ENCODE measurements around the gene AOC3. TPM values are rescaled to one million over a fixed set of nuclear protein-coding genes. Genes with fewer than 3 reads are reported as not detected.
A peak's percentile ranks its signal among the peaks of the same experiment; 100 is the strongest.

AOC3 gene
- total and polyA plus RNA-seq, 2 of the 13 experiments (the other 11 are each of a cell fraction or from before 2014, with no cell fraction given): 8.7 to 51.7 TPM

DNA sequence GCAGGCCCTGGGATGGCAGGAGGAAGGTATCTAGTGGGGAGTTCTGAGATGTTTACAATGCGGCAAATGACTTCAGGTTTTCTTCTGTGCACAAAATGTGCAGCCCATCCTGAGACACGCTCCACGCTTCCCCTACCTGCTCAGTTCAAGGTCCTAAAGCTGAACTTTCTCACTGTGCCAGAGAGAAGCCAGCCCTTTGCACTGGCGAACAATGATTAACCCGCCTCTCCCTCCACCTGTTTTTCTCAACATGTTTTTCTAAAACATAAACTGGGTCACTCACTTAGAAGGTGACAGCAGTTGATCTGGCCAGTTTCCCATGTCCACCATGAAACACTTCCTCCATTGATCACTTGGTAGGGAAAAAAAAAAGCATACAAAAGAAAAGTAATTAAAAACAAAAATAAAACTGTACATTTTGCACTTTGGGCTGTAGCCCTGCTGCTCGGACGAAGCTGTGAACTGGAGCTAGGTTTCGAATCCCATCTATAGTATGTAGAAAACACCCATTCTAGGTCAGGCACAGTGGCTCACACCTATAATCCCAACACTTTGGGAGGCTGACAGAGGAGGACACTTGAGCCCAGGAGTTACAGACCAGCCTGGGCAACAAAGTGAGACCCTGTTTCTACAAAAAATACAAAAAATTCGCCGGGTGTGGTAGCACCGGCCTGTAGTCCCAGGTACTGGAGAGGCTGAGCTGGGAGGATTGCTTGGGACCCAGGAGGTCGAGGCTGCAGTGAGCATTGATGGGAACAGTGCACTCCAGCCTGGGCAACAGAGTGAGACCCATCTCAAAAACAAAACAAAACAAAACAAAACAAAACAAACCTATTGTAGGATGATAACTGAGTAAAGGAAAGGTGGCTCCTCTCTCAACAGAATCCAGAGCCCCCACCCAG, 43.5 kb downstream of the AOC3 start (continued):
- TF ChIP-seq, protein P1, sequence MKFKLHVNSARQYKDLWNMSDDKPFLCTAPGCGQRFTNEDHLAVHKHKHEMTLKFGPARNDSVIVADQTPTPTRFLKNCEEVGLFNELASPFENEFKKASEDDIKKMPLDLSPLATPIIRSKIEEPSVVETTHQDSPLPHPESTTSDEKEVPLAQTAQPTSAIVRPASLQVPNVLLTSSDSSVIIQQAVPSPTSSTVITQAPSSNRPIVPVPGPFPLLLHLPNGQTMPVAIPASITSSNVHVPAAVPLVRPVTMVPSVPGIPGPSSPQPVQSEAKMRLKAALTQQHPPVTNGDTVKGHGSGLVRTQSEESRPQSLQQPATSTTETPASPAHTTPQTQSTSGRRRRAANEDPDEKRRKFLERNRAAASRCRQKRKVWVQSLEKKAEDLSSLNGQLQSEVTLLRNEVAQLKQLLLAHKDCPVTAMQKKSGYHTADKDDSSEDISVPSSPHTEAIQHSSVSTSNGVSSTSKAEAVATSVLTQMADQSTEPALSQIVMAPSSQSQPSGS (CRISPR knock-in tag; IDR thresholded peaks at IDR 0.05): peak; percentile 60; the same call in 1 of the 2 replicates
- TF ChIP-seq ZIK1 (CRISPR knock-in tag; IDR thresholded peaks at IDR 0.05; ENCODE audit: borderline replicate concordance, low read depth) (no peak), PITX1 (CRISPR knock-in tag; IDR thresholded peaks at IDR 0.05) (peak; percentile 79; the same call in 1 of the 2 replicates), ZBTB7A (CRISPR knock-in tag; IDR thresholded peaks at IDR 0.05) (no peak; the same call in 1 of the 2 replicates), PRDM10 (CRISPR knock-in tag; IDR thresholded peaks at IDR 0.05; ENCODE audit: low read depth) (peak; percentile 70; the same call in 1 of the 2 replicates), ARNT2 (CRISPR knock-in tag; IDR thresholded peaks at IDR 0.05; ENCODE audit: low read depth) (no peak; the same call in none of the 2 replicates), NAIF1 (CRISPR knock-in tag; IDR thresholded peaks at IDR 0.05; ENCODE audit: borderline replicate concordance) (0 out of 2 replicates have a peak, but pooled peaks have one; percentile 12), CAMTA2 (CRISPR knock-in tag; IDR thresholded peaks at IDR 0.05; ENCODE audit: borderline replicate concordance) (no peak), ZNF138 (CRISPR knock-in tag; IDR thresholded peaks at IDR 0.05; ENCODE audit: low read depth) (no peak), MTA3 (CRISPR knock-in tag; IDR thresholded peaks at IDR 0.05) (no peak), ZBTB7B (CRISPR knock-in tag; IDR thresholded peaks at IDR 0.05) (peak; percentile 22; the same call in 1 of the 2 replicates), PHB2 (IDR thresholded peaks at IDR 0.05; ENCODE audit: partially characterized antibody) (no peak), GABPB1 (CRISPR knock-in tag; IDR thresholded peaks at IDR 0.05) (peak; percentile 45), YY1 (IDR thresholded peaks at IDR 0.05; ENCODE audit: insufficient read depth, insufficient replicate concordance, low read depth, low read length) (peak; percentile 58), ZNF790 (CRISPR knock-in tag; IDR thresholded peaks at IDR 0.05; ENCODE audit: borderline replicate concordance) (no peak), ZNF629 (CRISPR knock-in tag; conservative IDR thresholded peaks at IDR 0.05) (peak; percentile 89), MIER3 (CRISPR knock-in tag; IDR thresholded peaks at IDR 0.05; ENCODE audit: borderline replicate concordance) (peak; percentile 97), CCAR2 (optimal IDR thresholded peaks at IDR 0.05; ENCODE audit: low read depth, low read length) (peak; percentile 33), NFE2L1 (CRISPR knock-in tag; IDR thresholded peaks at IDR 0.05; ENCODE audit: borderline replicate concordance) (no peak), TARDBP (CRISPR knock-in tag; IDR thresholded peaks at IDR 0.05) (peak; percentile 95), PAWR (CRISPR knock-in tag; IDR thresholded peaks at IDR 0.05; ENCODE audit: borderline replicate concordance) (no peak), MEF2D (CRISPR knock-in tag; IDR thresholded peaks at IDR 0.05) (peak; percentile 91)
- TF ChIP-seq, protein P2, sequence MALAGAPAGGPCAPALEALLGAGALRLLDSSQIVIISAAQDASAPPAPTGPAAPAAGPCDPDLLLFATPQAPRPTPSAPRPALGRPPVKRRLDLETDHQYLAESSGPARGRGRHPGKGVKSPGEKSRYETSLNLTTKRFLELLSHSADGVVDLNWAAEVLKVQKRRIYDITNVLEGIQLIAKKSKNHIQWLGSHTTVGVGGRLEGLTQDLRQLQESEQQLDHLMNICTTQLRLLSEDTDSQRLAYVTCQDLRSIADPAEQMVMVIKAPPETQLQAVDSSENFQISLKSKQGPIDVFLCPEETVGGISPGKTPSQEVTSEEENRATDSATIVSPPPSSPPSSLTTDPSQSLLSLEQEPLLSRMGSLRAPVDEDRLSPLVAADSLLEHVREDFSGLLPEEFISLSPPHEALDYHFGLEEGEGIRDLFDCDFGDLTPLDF (CRISPR knock-in tag; IDR thresholded peaks at IDR 0.05): no peak; the same call in 1 of the 2 replicates

All from HepG2 (cell line).